Activated T-cell treated with anti-CD3 and anti-CD28 coated beads, Interleukin-2, amount 50 U/mL, for 48 hours (primary cell): ENCODE results near the gene PLCXD3.
"Not testable (repeated sequence)": the region's sequence is repeated elsewhere in the genome, so short reads cannot be mapped to it uniquely, and the experiment has no call there.

Experiments used
- DNase-seq, 2 experiments: peaks; one replicate each; pipeline ENCODE4 v3.0.0-alpha.2; 2020

Gene PLCXD3

GRCh38 chr5:41485533-41485932 lies 24.9 kb downstream of the PLCXD3 start:
- DNase-seq = no peak

- no peak for DNase-seq
Observed at GRCh38 chr5:41482715-41483114, 27.7 kb downstream of the PLCXD3 start.

DNA sequence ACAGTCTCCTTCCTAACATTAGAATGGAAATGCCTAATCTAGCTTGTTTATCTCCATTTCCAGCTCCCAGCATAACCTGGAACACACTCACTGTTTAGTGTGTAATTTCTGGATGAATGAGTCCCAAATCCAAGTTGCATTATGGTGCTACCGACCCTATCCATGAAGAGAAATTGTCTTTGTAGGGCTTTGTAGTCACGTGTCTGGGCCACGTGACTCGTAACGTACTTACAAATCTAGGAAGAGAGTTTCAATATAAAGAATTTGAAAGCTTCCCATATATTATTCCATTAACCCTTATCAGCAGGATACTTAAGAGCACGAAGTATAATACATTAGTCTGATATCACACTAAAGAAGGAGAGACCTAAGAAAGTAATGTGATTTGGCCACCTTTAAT lies 28.2 kb downstream of the PLCXD3 start:
- DNase-seq = no peak

DNA sequence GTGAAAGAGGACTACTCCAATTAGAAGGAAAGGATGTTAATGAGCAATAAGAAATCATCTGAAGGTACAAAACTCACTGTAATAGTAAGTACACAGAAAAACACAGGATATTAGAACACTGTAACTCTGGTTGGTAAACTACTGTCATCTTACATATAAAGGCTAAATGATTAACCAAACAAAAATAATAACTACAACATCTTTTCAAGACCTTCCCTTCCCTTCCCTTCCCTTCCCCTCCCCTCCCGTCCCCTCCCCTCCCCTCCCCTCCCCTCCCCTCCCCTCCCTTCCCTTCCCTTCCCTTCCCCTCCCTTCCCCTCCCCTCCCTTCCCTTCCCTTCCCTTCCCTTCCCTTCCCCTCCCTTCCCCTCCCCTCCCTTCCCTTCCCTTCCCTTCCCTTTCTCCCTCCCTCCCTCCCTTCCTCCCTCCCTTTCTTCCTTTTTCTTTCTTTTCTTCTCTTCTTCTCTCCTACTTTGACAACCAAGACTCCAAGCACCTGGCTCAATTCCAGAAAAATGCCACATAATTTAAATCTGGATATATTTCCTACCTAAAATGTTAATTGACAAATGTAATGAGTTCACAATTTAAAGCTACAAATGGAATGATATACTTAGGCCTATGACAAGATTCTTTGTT lies 38.7 kb downstream of the PLCXD3 start:
- DNase-seq = not testable (repeated sequence)

GRCh38 chr5:41465493-41466171 lies 44.8 kb downstream of the PLCXD3 start:
- no peak for DNase-seq

DNA sequence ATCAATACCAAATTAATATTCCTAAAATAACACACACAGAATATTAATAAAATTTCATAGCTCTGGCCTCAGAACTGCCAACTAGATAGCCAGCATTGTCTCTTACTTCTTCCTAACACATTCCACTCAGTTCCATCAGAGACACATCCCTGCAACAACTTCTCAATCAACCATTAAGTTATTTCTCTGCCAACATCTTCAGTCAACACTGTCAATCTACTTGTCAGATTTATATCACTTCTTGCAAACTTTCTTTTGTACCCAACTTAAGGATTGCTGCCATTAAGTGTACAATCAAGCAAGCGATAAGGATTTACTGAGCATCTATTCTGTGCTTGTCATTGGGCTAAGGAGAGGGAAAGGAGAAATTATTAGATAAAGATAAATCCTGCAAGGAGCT lies 50.8 kb downstream of the PLCXD3 start:
- no peak for DNase-seq

- no peak for DNase-seq
Observed at GRCh38 chr5:41457094-41457493, 53.3 kb downstream of the PLCXD3 start.

- no peak for DNase-seq
Observed at GRCh38 chr5:41452506-41452905, 57.9 kb downstream of the PLCXD3 start.

DNA sequence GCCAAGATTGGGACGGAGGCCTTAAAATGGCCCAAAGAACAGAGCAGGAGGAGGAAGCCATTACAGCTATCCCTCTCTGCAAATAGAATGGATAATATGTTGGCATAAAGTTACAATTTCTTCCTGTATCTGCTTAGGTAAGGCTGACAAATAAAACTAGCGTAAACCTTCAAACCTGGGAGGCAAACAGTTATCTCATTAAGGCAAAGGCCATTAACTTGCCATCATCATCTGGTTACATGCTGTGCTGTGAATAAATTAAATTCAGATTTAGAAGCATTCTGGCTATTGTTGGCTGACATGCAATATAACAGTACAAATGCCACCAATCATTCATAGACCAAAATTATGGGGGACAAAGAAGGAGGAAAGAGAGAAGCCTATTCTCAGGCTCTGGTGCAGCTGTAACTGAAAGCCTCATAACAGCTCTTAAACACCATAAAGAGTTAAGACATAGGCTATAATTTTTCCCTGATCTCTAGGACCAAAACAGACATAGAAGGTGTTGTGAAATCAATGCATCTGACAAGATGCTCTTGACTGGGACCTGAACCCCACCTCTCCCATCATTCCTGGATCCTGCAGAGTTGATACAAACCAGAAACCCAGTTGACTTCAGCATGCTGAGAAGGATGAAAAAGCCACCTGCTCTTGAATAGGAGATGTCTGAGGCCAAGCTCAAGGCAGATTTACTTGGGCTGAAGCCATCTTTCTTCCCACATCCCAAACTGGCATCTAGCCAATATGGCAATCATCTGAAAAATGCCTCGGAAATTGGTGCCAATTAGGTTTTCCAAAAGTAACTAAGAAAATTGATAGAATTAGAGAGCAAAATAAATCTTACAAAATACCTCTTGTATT lies 62.5 kb downstream of the PLCXD3 start:
- no peak for DNase-seq

DNA sequence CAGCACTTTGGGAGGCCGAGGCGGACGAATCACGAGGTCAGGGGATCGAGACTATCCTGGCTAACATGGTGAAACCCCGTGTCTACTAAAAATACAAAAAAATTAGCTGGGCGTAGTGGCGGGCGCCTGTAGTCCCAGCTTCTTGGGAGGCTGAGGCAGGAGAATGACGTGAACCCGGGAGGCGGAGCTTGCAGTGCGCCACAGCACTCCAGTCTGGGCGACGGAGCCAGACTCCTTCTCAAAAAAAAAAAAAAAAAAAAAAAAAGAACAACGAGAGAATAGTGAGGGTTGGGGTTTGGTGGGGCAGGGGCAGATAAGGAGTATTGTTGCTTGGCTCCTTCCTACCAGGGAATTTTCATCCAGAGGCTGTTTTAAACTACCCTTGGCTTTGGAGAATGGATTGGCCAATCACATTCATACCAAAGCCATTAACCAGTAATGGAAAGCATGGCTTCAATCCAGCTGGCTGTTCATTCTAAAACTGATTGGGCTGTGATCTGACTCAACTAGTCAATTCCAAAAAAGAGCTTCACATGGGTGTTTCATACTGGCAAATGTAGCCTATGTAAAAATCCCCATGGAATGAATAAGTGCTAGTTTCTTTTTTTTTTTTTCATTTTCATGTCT lies 64.4 kb downstream of the PLCXD3 start:
- no peak for DNase-seq

DNA sequence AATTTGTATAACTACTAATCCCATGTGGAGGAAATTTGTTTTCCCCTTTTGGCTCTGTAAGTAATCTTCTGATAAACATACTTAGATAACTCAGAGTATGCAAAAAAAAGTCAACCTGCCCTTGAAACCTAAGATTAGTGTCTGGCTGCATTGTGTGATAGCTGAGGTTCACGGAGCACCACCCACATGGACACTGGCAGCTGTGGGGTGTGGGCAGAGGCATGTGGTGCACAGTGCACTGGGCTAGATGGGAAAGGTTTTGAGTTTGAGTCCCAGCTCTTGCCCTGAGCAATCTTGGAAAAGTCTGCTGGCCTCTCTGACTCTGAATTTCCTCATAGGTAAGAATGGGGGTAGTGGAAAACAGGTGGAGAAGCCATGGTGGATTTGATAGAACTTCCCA lies 75.1 kb downstream of the PLCXD3 start:
- DNase-seq = no peak

GRCh38 chr5:41433552-41434181 lies 76.7 kb downstream of the PLCXD3 start:
- no peak for DNase-seq

- no peak for DNase-seq
Observed at GRCh38 chr5:41432481-41433253, 77.7 kb downstream of the PLCXD3 start.

- no peak for DNase-seq
Observed at GRCh38 chr5:41427505-41427904, 82.9 kb downstream of the PLCXD3 start.

DNA sequence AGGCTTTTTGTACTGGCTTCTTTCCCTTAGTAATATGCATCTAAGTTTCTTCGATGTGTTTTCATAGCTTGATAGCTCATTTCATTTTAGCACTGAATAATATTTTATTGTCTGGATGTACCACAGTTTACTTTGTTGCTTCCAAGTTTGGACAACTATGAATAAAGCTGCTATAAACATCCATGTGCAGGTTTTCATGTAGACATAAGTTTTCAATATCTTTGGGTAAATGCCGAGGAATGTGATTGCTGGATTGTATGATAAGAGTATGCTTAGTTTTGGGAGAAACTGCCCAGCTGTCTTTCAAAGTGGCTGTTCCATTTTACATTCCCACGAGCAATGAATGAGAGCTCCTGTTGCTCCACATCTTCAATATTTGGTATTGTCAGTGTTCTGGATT lies 84.7 kb downstream of the PLCXD3 start:
- DNase-seq = no peak

- no peak for DNase-seq
Observed at GRCh38 chr5:41420492-41421067, 89.8 kb downstream of the PLCXD3 start.

DNA sequence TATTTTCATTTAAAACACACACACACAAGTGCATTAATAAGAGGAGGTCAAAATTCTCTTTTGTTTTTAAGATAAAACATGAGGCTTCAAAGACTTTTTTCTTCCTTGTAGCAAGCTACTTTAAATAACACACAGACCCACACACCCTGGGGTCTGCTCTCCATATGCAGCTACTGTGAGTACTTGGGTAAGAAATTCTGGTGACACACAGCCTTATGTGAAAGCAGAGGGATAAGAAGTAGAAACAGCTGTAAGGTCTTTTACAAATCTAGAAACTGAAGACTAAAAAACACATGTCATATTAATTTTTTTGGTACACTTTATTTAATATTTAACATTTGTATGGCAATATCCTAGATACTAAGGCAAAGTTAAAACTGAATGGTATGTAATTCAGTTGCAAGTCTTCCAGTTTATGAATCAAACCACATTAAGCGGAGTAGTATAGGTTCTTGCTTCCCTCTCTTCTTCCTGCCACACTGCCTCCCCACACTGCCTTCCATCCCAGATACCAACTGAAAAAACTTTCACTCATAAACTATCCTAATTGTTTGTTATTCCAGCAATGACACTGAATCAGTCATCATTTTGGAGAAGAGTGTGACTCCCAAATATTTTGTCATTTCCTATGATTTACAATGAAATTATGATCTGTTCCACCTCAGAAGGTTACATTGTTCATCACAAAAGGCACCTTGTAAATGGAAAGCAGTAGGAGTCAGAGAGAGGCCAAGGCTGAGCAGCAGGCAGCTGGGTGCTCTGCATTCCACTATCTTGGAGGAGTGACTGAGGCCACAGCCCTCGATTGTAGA lies 92.0 kb downstream of the PLCXD3 start:
- no peak for DNase-seq

GRCh38 chr5:41416336-41416735 lies 94.1 kb downstream of the PLCXD3 start:
- no peak for DNase-seq

DNA sequence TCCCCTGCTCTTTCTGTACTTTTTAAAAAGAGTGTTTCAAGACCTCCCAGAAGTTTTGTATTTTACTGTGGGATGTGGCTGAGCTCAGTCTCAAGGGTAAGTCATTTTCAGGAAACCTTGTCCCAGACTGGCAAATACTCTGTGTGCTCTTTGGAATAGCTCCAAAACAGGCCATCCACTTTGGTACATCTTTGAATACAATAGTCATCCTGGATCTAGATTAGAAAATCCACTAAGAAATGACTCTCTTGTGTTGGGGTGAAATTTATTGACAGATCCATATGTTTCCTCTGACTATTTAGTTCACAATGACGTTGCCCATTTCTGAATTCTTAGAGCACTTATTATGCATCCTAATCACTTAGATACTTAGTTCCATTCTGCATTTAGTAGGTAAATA lies 95.2 kb downstream of the PLCXD3 start:
- no peak for DNase-seq

- DNase-seq = no peak
Observed at GRCh38 chr5:41414598-41414997, 95.8 kb downstream of the PLCXD3 start.

- DNase-seq = no peak
Observed at GRCh38 chr5:41413074-41413473, 97.3 kb downstream of the PLCXD3 start.
